HG03378 (cell line): ENCODE results near the gene MAPKAPK3.
"Not testable (repeated sequence)": the region's sequence is repeated elsewhere in the genome, so short reads cannot be mapped to it uniquely, and the experiment has no call there.

ENCODE experiments used
- ATAC-seq: cut with Tn5 transposase; IDR thresholded peaks from one replicate; pipeline ENCODE4 v1.9.1; 2021; ENCODE audit warnings: mild to moderate bottlenecking, moderate library complexity; ENCODE audit not compliant: unreplicated experiment

The MAPKAPK3 gene

GRCh38 chr3:50676031-50676705 lies 59.2 kb downstream of the MAPKAPK3 start:
- no peak for ATAC-seq

- ATAC-seq: no peak
Measured at GRCh38 chr3:50687127-50687751, 70.3 kb downstream of the MAPKAPK3 start.

- ATAC-seq: no peak
Measured at GRCh38 chr3:50687916-50688315, 71.0 kb downstream of the MAPKAPK3 start.

- not testable (repeated sequence) for ATAC-seq
Measured at GRCh38 chr3:50688602-50689001, 71.7 kb downstream of the MAPKAPK3 start.

- ATAC-seq: no peak
Measured at GRCh38 chr3:50689558-50689957, 72.6 kb downstream of the MAPKAPK3 start.

- ATAC-seq: no peak
Measured at GRCh38 chr3:50695031-50695430, 78.1 kb downstream of the MAPKAPK3 start.

- no peak for ATAC-seq
Measured at GRCh38 chr3:50696276-50696675, 79.3 kb downstream of the MAPKAPK3 start.

GRCh38 chr3:50698269-50698668 lies 81.3 kb downstream of the MAPKAPK3 start:
- ATAC-seq: no peak
